ENCODE data around the gene LY6G6D.

GRCh38 chr6:31736021-31736767 is 21.0 kb downstream of the LY6G6D start, which contains the start of gene CLIC1:
- TF ChIP-seq CTCF (IDR thresholded peaks at IDR 0.05), result no peak
- peak; percentile 94 for TF ChIP-seq NFE2L1 (CRISPR knock-in tag; IDR thresholded peaks at IDR 0.05)
- no peak for TF ChIP-seq TCF7 (CRISPR knock-in tag; IDR thresholded peaks at IDR 0.05; ENCODE audit: low read depth)
- TF ChIP-seq SP1 (CRISPR knock-in tag; conservative IDR thresholded peaks at IDR 0.05), result peak; percentile 69
- TF ChIP-seq MAX (CRISPR knock-in tag; IDR thresholded peaks at IDR 0.05), result no peak; the same call in none of the 2 replicates
- TF ChIP-seq ZNF512 (CRISPR knock-in tag; IDR thresholded peaks at IDR 0.05; ENCODE audit: borderline replicate concordance), result no peak
- no peak for TF ChIP-seq ESRRA (CRISPR knock-in tag; IDR thresholded peaks at IDR 0.05; ENCODE audit: borderline replicate concordance)
- TF ChIP-seq PRDM15 (CRISPR knock-in tag; IDR thresholded peaks at IDR 0.05), result no peak
- TF ChIP-seq STAT6 (CRISPR knock-in tag; conservative IDR thresholded peaks at IDR 0.05; ENCODE audit: low read depth), result no peak

All from WTC11 (cell line).